Upper lobe of left lung (tissue), 4 donors: ENCODE data around the gene SGIP1.

Source experiments
- EP300 ChIP-seq, 4 donors: sonication (generic); formaldehyde crosslinking; IDR thresholded peaks; one replicate each; pipeline ENCODE4 v1.5.1; 2017; ENCODE audit warnings: antibody characterized with exemption in 4 of 4, control low read depth in 2 of 4
- POLR2A ChIP-seq, 4 donors: fragments of 450-650 bp; IDR thresholded peaks; one replicate each; pipeline ENCODE4 v1.5.1; 2016 to 2017; ENCODE audit warnings: antibody characterized with exemption in 4 of 4, mild to moderate bottlenecking in 2 of 4
- POLR2AphosphoS5 ChIP-seq, 2 donors: sonication (generic); formaldehyde crosslinking; IDR thresholded peaks; one replicate each; pipeline ENCODE4 v1.5.1; 2017; ENCODE audit warnings: antibody characterized with exemption in 2 of 2
- TF ChIP-seq, protein P1 (sequence below), 6 experiments: fragments of 450-650 bp in 4 of 6; fragments of 200-600 bp in 2 of 6; sonication (generic) in 2 of 6; IDR thresholded peaks; one replicate each; pipeline ENCODE4 v1.5.1; 2016 to 2019; ENCODE audit warnings: antibody characterized with exemption in 6 of 6

DNA sequence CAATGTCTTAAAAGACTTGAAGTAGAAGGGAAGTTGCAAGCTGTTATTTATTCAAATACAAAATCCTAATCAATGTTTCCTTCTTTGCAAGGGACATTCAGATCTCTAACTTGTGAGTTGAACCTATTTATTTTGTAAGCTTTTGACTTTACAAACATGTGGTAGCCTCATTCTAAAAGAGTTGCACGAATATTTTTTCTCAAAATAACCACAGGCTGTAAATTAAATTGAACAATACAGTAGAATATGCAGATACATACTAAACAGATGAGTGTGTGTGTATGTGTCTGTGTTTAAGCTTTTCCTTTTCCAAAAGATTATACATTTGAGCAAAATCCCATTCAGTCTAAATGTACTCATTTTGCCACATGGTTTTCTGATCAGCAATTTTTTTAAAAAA lies 213.5 kb downstream of the SGIP1 start:
- TF ChIP-seq POLR2AphosphoS5 (IDR thresholded peaks at IDR 0.05) (no peak), POLR2A (IDR thresholded peaks at IDR 0.05) (no peak), EP300 (IDR thresholded peaks at IDR 0.05) (no peak)
- TF ChIP-seq, protein P1, sequence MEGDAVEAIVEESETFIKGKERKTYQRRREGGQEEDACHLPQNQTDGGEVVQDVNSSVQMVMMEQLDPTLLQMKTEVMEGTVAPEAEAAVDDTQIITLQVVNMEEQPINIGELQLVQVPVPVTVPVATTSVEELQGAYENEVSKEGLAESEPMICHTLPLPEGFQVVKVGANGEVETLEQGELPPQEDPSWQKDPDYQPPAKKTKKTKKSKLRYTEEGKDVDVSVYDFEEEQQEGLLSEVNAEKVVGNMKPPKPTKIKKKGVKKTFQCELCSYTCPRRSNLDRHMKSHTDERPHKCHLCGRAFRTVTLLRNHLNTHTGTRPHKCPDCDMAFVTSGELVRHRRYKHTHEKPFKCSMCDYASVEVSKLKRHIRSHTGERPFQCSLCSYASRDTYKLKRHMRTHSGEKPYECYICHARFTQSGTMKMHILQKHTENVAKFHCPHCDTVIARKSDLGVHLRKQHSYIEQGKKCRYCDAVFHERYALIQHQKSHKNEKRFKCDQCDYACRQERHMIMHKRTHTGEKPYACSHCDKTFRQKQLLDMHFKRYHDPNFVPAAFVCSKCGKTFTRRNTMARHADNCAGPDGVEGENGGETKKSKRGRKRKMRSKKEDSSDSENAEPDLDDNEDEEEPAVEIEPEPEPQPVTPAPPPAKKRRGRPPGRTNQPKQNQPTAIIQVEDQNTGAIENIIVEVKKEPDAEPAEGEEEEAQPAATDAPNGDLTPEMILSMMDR (IDR thresholded peaks at IDR 0.05) = no peak
